ENCODE results near the gene COX4I1. TPM values are rescaled to one million over a fixed set of nuclear protein-coding genes. Genes with fewer than 3 reads are reported as not detected.

COX4I1 gene
- total RNA-seq, 1 experiment from 2014 or later = 554 TPM

DNA sequence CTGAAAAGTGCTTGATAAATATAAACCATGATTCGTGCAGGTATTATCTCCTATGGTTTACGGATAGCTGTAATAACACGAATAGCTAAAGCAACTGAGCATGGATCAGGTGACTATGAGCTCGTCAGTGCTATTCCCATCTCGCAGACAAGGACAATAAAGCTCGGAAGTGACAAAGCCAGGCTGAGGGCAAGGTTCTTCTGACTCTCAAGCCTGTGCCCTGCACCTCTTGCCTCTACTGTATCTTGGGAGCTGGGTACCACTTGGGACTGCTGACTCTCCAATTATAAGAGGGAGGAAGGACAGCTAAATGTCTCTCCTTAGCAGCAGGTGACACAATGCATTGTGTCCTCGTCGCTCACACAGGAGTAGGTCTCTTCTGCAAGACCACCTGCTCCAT, 49.9 kb downstream of the COX4I1 start:
- POLR2A ChIA-PET (ENCODE audit: low non-redundant PET) = no interaction called here
- TF ChIP-seq, protein P1, sequence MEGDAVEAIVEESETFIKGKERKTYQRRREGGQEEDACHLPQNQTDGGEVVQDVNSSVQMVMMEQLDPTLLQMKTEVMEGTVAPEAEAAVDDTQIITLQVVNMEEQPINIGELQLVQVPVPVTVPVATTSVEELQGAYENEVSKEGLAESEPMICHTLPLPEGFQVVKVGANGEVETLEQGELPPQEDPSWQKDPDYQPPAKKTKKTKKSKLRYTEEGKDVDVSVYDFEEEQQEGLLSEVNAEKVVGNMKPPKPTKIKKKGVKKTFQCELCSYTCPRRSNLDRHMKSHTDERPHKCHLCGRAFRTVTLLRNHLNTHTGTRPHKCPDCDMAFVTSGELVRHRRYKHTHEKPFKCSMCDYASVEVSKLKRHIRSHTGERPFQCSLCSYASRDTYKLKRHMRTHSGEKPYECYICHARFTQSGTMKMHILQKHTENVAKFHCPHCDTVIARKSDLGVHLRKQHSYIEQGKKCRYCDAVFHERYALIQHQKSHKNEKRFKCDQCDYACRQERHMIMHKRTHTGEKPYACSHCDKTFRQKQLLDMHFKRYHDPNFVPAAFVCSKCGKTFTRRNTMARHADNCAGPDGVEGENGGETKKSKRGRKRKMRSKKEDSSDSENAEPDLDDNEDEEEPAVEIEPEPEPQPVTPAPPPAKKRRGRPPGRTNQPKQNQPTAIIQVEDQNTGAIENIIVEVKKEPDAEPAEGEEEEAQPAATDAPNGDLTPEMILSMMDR (conservative IDR thresholded peaks at IDR 0.05; ENCODE audit: low read depth, low read length) = no peak
- TF ChIP-seq EZH2 (IDR thresholded peaks at IDR 0.05; ENCODE audit: borderline replicate concordance, low read depth, low read length, poor library complexity, severe bottlenecking) = no peak
- no peaks in the 10 kb centered on the region for H3K9me3 ChIP-seq (ENCODE audit: low read depth, low read length, poor library complexity, severe bottlenecking)
- DNase-seq (ENCODE audit: low spot score) = no peak
- no peaks in the 10 kb centered on the region for H3K4me1 ChIP-seq (ENCODE audit: insufficient read depth, low read length, poor library complexity, severe bottlenecking)
- H3K36me3 ChIP-seq (ENCODE audit: insufficient read depth, low read length, poor library complexity, severe bottlenecking) = no peaks in the 10 kb centered on the region
- H3K27ac ChIP-seq (ENCODE audit: low read depth, low read length, poor library complexity, severe bottlenecking) = no peak overlapping the region
- no peak overlapping the region for H3K4me3 ChIP-seq (ENCODE audit: low read depth, low read length, poor library complexity, severe bottlenecking)
- H3K27me3 ChIP-seq (replicated peaks; ENCODE audit: insufficient read depth, low read depth, low read length, poor library complexity) = peaks cover 51% of the 10 kb centered on the region
- CTCF ChIA-PET = interaction anchor here (0.6 kb wide), 1 partner anchor 30 kb away, joined by 3 read pairs; no protein-coding TSS in a partner anchor
- intact Hi-C loops (cut with micrococcal nuclease; ENCODE audit: unreplicated experiment) = no loop called here
- no TSS peak for BruUV-seq (replicated peaks)

DNA sequence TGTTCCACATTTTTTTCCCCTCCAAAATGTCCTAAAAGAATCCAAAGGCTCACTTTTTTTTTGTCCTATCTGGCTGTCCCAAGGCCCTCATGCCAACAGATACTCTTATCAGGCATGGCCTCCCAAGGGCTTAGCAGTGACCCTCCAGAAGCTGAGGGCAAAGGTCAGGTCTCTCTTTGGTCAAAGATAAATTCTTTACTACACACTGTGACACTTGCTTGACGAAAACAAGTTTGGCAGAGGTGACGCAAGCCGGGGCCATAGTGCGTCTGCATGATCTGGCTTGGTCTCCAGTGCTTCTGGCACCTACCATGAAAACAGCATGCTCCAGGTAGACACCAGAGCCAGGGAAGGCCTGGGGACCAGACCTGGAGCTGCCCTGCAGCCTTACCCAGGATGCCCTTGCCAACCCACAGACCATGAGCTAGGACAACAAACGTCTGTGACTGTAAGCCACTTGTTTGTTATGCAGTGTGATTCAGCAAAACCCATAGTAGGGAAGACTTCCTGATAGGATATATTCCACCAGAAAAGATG, 50.9 kb downstream of the COX4I1 start:
- Histone ChIP-seq H3K27ac (ENCODE audit: low read depth, low read length, poor library complexity, severe bottlenecking) (no peak overlapping the region), H3K27me3 (replicated peaks; ENCODE audit: insufficient read depth, low read depth, low read length, poor library complexity) (peaks cover 42% of the 10 kb centered on the region), H3K9me3 (ENCODE audit: low read depth, low read length, poor library complexity, severe bottlenecking) (no peaks in the 10 kb centered on the region), H3K36me3 (ENCODE audit: insufficient read depth, low read length, poor library complexity, severe bottlenecking) (no peaks in the 10 kb centered on the region), H3K4me3 (ENCODE audit: low read depth, low read length, poor library complexity, severe bottlenecking) (no peak overlapping the region), H3K4me1 (ENCODE audit: insufficient read depth, low read length, poor library complexity, severe bottlenecking) (no peaks in the 10 kb centered on the region)
- intact Hi-C loops (cut with micrococcal nuclease; ENCODE audit: unreplicated experiment) = no loop called here
- BruUV-seq (replicated peaks) = no TSS peak
- ChIA-PET POLR2A (ENCODE audit: low non-redundant PET) (no interaction called here), CTCF (no interaction called here)
- no peak for DNase-seq (ENCODE audit: low spot score)
- TF ChIP-seq, protein P1 (conservative IDR thresholded peaks at IDR 0.05; ENCODE audit: low read depth, low read length) = no peak

DNA sequence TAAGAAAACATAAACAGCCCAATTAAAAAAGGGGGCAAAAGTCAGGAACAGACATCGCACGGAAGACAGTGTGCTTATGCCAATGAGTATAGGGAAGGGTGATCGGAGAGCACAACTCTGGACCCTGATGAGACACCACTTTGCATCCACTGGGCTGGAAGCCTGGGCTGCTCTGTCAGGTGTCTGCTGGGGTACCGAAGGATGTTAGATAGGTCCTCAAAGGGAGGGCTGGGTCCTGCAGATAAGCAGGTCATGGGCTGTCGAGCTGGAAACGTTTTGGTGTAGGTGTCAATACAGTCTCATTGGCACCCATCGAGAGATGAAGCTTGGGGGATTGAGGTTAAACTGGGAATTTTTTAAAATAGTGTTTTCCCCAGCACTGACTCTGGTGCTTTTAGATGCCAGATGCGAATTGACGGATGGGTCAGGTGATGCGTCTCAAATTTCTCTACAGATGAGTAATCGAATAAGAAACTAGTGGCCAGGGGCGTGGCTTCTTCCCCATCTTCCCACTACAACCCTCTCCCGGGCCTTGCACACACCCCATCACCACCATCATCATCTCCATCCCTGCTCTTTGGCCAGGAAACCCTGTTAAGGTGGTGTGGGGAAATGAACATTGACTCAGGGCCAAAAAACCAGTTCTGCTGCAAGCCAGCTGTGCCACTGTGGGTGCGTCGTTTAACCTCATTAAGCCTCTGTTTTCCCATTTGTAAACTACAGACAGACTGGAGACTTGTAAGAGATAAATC, 51.7 kb downstream of the COX4I1 start:
- Histone ChIP-seq H3K9me3 (ENCODE audit: low read depth, low read length, poor library complexity, severe bottlenecking) (no peaks in the 10 kb centered on the region), H3K36me3 (ENCODE audit: insufficient read depth, low read length, poor library complexity, severe bottlenecking) (no peaks in the 10 kb centered on the region), H3K27ac (ENCODE audit: low read depth, low read length, poor library complexity, severe bottlenecking) (no peak overlapping the region), H3K4me3 (ENCODE audit: low read depth, low read length, poor library complexity, severe bottlenecking) (no peak overlapping the region), H3K27me3 (replicated peaks; ENCODE audit: insufficient read depth, low read depth, low read length, poor library complexity) (peaks cover 40% of the 10 kb centered on the region), H3K4me1 (ENCODE audit: insufficient read depth, low read length, poor library complexity, severe bottlenecking) (no peaks in the 10 kb centered on the region)
- DNase-seq (ENCODE audit: low spot score) = no peak
- ChIA-PET CTCF (no interaction called here), POLR2A (ENCODE audit: low non-redundant PET) (no interaction called here)
- TF ChIP-seq, protein P1 (conservative IDR thresholded peaks at IDR 0.05; ENCODE audit: low read depth, low read length) = no peak
- no peak for TF ChIP-seq EZH2 (IDR thresholded peaks at IDR 0.05; ENCODE audit: borderline replicate concordance, low read depth, low read length, poor library complexity, severe bottlenecking)
- intact Hi-C loops (cut with micrococcal nuclease; ENCODE audit: unreplicated experiment) = no loop called here
- BruUV-seq (replicated peaks) = no TSS peak

Measured in A673 (cell line).